SH-SY5Y (cell line): Measurements from ENCODE around the gene ETV6.

ENCODE experiments used
- GATA2 ChIP-seq: IDR thresholded peaks from 2 replicates; pipeline ENCODE4 v1.6.1; 2011; ENCODE audit warnings: mild to moderate bottlenecking, low read depth, low read length
- GATA3 ChIP-seq: IDR thresholded peaks from 2 replicates; pipeline ENCODE4 v1.6.1; 2011; ENCODE audit warnings: low read depth, mild to moderate bottlenecking, low read length, moderate library complexity

Gene ETV6

DNA sequence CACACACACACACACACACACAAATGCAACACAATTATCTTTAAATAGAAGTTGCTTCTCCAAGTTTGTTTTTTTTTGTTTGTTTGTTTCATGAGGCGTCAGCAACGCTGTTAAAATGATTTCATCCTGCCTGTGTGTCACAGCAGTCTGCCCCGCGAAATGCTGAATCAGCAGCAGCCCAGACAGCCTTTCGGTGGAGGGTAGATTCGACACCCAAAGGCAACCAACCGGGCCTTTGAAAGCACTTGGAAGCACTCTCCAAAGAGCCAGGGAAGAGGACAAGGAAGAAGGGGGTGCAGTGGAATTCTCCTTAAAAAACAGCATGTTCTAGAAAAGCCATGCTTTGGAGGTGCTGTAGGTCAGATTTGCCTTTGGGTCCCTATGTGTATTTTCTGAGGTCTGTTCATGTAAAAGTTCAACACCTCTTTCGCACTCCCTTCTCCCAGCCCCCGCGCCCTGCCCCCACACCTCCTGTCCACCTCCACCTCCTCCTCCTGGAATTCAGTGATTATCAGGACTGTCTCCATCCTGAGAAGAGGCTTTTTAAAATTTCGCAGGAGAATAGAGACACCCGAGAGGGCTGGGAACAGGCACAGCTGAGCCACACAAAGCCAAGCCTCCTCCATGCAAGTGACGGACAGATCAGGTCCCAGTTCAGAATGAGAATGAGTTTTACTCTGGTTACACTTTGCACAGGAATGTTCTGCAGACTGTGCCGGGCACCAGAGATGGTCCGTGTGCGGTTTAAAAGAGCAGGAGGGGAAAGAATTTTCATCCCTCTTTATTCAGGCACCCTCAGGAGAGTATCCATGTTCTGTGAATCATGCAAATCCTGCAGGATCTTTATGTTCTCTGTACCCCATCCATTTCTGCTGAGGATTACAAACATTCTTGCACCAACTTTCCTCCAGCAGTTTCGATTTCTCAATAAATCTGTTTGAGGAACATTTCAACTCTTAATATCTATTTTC lies 177.9 kb downstream of the ETV6 start:
- TF ChIP-seq GATA2 (no peak), GATA3 (no peak)

DNA sequence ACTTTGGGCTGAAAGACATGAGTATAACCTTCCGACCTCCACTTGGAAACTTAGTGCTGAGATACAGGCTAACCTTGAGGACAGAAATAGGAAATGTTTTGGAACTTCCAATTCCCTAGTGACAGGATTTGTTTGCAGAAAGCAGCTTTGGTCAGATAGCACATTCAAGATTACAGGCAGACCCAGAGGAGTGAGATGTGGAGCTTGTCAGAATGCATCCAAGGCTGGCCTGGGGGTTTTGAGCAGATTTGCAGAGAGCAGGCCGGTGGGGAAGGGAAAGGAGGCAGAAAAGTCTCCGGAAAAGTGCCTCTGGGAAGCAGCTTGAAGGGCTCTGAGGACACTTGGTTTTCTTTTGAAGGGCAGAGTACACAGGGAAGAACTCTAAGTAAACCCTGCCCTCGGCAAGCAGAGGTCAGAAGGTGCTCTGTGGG lies 180.3 kb downstream of the ETV6 start:
- TF ChIP-seq GATA3 (no peak), GATA2 (no peak)

DNA sequence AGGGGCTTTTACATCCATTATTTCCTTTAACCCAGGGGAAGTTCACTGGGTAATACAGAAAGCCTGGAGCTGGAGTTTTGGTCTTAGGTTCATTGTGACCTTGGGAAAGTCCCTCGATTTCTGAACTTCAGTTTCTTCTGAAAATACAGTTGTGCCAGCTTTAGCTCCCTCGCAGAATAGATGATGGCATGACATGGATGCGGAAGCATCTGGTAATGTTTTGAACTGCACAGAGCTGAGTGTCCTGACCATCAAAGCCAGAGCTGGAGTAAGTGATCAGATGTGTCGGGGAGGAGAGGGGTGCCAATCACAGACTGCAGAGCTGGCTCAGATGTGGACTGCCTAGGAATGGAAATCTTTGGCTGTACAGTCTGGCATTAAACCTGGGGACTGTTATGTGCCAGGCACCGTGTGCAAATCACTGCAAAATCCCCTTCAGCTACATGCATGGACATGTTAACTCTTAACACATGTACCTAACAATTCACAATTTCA lies 180.9 kb downstream of the ETV6 start:
- TF ChIP-seq GATA2, result no peak
- TF ChIP-seq GATA3, result no peak

DNA sequence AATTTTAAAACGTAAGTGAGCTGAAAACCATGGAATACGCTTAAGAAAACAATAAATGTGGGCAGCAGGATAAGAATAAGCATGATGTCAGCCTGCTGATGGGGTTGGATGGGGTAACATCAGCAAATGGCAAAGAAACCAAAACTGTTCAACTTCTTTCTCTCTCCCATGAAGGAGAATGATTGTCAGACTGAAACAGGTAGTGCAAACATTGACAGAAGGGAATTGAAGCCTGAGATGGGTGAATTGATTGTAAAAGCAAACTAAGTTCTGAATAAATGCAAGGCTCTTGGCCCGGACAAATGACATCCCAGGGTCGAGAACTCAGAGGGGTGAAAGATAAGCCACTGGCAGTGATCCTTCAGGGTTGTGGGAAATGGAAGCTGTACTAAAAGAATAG lies 182.6 kb downstream of the ETV6 start:
- TF ChIP-seq GATA3, result no peak
- no peak for TF ChIP-seq GATA2

DNA sequence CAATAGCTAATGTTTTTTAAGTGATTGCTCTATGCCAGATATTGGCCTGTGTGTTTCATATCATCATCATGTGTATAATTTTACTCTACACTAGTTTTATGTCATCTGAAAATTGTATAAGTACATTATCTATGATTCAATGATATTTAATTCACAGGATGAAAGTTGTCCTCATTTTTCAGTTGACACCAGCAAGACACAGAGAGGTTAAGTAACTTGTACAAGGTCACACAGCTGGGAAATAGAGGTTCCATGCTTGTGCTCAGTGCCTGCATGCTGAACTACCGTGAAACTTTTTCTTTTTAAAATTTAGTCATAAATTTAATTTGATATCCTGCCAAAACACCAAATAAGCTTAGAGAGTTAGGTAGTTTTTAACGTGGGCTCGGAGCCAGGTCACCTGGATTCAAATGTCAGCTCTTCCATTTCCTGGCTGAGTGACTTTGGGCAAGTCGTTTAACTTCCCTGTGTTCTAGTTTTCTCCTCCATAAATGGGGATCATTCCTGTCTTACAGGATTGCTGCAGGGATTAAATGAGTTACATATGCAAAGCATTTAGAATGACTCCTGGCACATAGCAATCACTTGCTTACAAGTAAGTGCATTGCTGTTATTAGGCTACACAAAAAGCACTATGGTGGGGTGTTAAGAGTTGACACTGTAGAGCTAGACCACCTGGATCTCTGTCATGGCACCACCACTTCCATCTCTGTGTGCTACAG lies 183.9 kb downstream of the ETV6 start:
- no peak for TF ChIP-seq GATA3

DNA sequence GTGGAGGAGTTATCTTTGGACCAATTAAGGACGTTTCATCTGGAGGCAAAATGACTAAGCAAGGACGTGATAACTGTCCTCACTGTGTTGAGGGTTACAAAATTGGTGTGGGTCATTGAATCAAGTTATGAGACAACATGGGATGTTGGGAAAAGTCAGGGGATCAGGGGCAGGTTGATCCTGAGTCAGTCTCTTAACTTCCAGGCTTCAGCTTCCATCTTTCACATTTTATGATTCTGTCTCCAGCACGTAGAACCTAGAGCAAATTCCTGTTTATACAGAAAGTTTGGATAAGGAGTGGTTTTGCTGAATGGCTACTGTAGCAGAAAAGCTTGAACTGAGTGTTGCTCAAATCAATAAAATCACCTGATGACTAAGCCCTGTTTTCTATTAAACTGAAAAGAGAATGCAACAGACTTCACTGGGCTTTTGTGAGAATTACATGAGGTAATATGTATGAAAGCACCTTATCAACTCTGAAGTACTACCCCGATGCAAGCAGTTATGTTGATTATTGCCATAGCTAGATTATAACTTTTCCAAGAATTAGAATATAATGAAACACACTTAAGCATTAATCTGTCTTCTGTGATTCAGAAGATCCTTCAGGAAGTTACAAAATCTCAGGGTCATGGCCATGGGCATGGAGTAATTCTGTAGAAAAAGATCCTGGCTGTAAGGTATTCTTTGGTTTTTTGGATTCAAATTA lies 184.8 kb downstream of the ETV6 start:
- TF ChIP-seq GATA3 (no peak), GATA2 (no peak)

DNA sequence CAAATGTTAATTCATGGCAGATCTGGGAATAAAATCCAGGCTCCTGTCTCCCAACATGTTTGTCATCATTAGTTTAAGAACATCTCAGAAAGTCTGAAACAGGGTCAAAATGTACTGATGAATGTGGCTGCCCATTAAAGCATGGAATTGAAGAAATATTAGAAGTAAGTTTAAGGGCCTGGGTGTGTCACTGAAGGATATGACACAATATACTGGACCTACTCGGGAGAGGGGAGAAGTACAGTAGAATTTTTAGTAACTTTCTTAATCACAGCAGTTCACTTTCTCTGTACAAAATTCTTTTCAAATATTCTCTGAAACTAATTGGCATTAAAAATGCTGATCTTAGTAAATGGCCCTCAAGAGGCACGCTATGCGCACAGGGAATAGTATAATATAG lies 185.5 kb downstream of the ETV6 start:
- TF ChIP-seq GATA2 (no peak), GATA3 (no peak)

DNA sequence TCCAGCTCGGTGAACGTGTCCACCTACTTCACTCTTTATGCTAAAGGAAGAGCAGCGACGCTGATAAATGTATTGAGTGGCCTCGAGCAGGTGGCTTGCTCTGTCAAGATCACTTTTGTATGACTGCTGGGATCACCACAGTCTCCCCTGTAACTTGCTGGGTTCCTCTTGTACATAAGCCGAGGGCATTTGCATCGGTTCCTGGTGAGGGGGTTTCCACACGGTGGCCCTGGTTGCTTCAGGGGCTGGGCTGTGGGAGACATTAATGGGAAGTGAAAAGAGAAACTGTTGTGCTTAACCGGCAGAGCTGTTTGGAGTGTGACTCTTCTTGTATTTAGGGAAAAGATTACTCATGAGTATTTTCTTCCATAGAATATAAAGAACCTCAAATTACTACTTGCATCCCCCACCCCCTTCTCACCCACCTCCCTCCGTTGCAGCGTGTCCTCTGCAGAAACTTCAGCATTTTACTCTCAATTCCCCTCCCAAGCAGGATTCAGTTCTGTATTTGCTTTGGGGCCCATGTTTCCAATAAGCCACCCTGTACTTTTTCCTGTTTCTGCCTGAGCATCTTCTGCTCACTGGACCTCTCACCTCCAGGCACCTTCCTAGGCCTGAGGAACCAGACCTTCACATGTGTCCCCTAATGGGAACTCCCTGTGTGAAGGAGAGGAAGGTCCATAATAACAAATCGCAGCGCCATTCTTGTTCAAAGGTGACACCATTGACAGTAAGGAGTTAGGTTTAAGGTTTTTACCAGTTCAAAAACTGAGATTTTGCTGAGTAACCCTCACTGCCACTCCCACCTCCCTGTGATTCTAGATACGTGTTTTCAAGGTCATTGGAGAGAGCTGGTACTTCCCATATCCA lies 187.0 kb downstream of the ETV6 start:
- TF ChIP-seq GATA3 (no peak), GATA2 (no peak)

DNA sequence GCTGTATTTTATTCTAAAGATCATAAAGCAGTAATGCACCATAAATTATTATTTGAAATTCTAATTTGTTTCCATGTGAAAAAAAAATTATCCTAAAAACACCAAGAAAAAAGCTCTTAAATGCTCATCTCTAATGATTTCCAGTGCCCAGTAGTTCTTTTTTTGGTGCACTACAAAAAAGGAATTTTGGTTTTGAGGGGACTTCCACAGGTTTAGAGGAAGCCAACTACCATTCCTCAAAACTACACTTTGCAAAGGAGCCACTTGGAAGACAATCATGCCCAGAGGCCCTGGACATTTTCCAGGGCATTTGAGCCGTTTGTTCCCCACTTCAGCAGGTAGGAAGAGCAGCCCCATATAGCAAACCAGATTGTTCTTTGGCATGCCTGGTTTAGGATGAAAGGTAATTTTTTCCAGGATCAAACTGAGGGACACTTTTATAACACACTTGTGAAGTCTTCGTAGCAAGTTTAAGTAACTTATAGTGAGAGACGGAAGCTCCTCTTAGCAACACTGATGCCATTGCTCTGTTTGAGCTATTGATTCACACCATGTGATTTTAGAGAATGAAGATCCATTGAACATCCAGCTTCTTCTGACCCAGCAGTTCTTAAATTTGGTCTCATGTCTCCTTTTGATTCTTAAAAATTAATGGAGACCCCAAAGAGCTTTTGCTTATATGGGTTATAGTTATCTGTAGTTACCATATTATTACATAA lies 187.9 kb downstream of the ETV6 start:
- TF ChIP-seq GATA3 (no peak), GATA2 (no peak)

DNA sequence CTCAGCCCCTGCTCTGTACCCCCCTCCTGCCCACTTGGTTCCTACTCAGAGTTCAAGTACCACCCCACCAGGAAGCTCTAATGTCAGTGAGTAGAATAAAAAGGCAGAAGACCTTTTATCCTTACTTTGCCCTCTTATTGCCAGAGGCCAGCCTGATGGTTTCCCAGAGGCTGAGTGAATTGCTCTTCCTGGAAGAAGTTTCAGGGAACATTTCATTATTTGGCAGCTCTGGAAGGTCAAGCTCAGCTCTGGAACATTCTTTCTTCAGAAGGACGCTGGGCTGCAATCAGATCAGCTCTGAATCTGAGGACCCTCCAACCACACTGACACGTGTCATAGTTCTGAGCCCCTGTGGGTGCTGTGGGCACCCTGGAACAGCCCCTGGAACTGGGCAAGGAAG lies 188.9 kb downstream of the ETV6 start:
- no peak for TF ChIP-seq GATA3
- TF ChIP-seq GATA2, result no peak

DNA sequence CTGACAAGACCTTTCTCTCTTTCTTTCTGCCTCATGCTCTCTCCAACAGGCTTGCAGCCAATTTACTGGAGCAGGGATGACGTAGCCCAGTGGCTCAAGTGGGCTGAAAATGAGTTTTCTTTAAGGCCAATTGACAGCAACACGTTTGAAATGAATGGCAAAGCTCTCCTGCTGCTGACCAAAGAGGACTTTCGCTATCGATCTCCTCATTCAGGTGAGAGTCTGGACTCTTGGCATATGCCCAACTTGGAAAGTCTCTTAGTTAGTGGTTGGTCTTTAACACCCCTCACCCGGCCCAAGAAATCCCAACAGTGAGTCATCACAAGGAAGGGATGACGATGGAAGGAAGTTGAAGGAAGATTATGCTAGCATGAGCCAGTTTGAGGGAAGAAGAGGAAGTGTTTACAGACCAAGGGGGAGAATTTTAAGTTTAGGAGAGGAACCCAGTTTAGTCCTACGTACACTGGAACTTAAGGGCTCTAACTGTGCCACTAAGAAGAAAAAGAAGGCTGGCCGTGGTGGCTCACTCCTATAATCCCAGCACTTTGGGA lies 189.7 kb downstream of the ETV6 start:
- no peak for TF ChIP-seq GATA2
- TF ChIP-seq GATA3, result no peak

DNA sequence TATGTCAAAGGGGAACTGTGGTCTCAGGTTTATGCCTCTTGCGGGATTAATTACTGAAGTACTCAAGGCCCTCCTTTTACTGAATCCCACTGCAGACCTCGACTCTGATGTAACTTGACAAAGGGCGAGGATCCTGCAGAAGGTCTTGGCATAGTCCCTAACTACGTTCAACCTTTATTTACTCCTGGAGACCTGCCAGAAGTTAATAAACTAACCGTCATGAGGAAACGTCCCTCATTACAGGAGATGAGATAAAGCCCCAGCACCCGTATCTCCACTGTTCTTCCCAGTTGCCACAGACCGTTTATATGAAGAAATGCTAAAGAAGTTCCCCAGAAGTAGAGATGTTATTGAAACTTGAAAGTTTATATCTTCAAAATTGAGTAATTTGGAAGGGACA lies 190.9 kb downstream of the ETV6 start:
- TF ChIP-seq GATA3 (no peak), GATA2 (no peak)

DNA sequence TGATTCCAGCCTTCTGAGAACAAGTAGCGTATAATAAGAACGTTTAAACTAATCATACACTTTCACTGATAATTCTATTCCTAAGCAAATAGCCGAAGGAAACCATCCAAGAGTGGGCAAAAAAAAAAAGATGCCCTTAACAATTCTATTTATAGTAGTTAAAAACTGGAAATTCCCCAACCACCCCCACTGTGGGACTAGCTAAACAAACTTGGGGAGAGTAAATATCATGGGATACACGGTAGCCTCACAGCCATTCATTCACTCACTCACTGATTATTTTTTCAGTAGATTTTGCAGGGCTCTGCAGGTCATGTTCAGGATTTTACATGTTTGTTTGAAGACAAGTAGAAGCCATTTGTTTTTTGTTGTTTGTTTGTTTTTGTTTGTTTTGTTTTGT lies 197.0 kb downstream of the ETV6 start:
- TF ChIP-seq GATA2, result no peak
- no peak for TF ChIP-seq GATA3
